Spleen (tissue), 11 donors: ENCODE data around the gene CEP112. TPM values are rescaled to one million over a fixed set of nuclear protein-coding genes. Genes with fewer than 3 reads are reported as not detected.

ENCODE experiments used
- DNase-seq: peaks from one replicate; pipeline ENCODE4 v3.0.0-alpha.2; 2020
- H3K27ac ChIP-seq, 8 donors: fragments of 200-600 bp; sonication (generic) in 7 of 8; 1 replicate in 4 of 8; 2 replicates in 4 of 8; pipeline versions ENCODE4 v1.5.0 to v1.8.0; 2016 to 2021; ENCODE audit warnings: inconsistent platforms in 4 of 8, mild to moderate bottlenecking in 4 of 8, moderate library complexity in 1 of 8
- H3K27me3 ChIP-seq, 7 donors: fragments of 200-600 bp; sonication (generic) in 6 of 7; replicated peaks in 1 of 7; 1 replicate in 4 of 7; 2 replicates in 3 of 7; pipeline versions ENCODE4 v1.5.0 to v1.8.0; 2016 to 2021; ENCODE audit warnings: inconsistent platforms in 3 of 7, mild to moderate bottlenecking in 1 of 7
- H3K36me3 ChIP-seq, 6 donors: fragments of 200-600 bp; sonication (generic) in 5 of 6; 1 replicate in 4 of 6; 2 replicates in 2 of 6; pipeline versions ENCODE4 v1.5.0 to v1.8.0; 2016 to 2021; ENCODE audit warnings: inconsistent platforms in 2 of 6
- H3K4me1 ChIP-seq, 6 donors: fragments of 200-600 bp; sonication (generic) in 5 of 6; 1 replicate in 3 of 6; 2 replicates in 3 of 6; pipeline versions ENCODE4 v1.5.0 to v1.8.0; 2016 to 2021; ENCODE audit warnings: inconsistent platforms in 3 of 6
- H3K4me3 ChIP-seq, 8 donors: fragments of 200-600 bp; sonication (generic) in 7 of 8; 1 replicate in 4 of 8; 2 replicates in 4 of 8; pipeline versions ENCODE4 v1.5.0 to v1.8.0; 2016 to 2021; ENCODE audit warnings: inconsistent platforms in 4 of 8, mild to moderate bottlenecking in 4 of 8, moderate library complexity in 2 of 8
- H3K9me3 ChIP-seq, 8 donors: fragments of 200-600 bp; sonication (generic) in 7 of 8; 1 replicate in 4 of 8; 2 replicates in 4 of 8; pipeline versions ENCODE4 v1.5.0 to v1.8.0; 2016 to 2021; ENCODE audit warnings: inconsistent platforms in 4 of 8
- POLR2A ChIP-seq, 3 donors: fragments of 450-650 bp; IDR thresholded peaks; one replicate each; pipeline ENCODE4 v1.5.1; 2017; ENCODE audit warnings: antibody characterized with exemption in 3 of 3, mild to moderate bottlenecking in 1 of 3
- POLR2AphosphoS5 ChIP-seq, 3 donors: sonication (generic); formaldehyde crosslinking; IDR thresholded peaks; one replicate each; pipeline ENCODE4 v1.5.1; 2017; ENCODE audit warnings: antibody characterized with exemption in 3 of 3
- WGBS, 5 donors: extraction: QIAGEN DNeasy Blood & Tissue Kit in 3 of 5; methylation state at CpG; one replicate each; pipeline versions ENCODE4 v1.1.5 to v1.1.7; 2013 to 2018; 5-methylcytosine and 5-hydroxymethylcytosine counted together
- intact Hi-C: fragments of 100-400 bp; cut with DNase I; formaldehyde crosslinking; loops from one replicate; pipeline ENCODE4 v1.15.0; 2023; ENCODE audit warnings: low total_unique reads
- polyA plus RNA-seq, 3 donors: library from polyadenylated mRNA; stranded (reverse); fragments of 200-250 nt; gene quantifications; one replicate each; pipeline ENCODE4 v1.2.1, GENCODE V29; 2013
- total RNA-seq, 7 donors: library from RNA; depleted of rRNA in 3 of 7; stranded (reverse); fragments of >200 nt in 3 of 7; fragmentation: NEBNext Ultra II Directional in 4 of 7; extraction: Animal tissue kit (Norgen Biotek cat#: 25700) in 4 of 7; gene quantifications; one replicate each; pipeline versions ENCODE4 v1.1.0 to v1.2.1, GENCODE V29; 2016 to 2021
- TF ChIP-seq, protein P1 (sequence below), 11 experiments: fragments of 200-600 bp in 7 of 11; fragments of 450-650 bp in 4 of 11; sonication (generic) in 4 of 11; IDR thresholded peaks in 8 of 11; conservative IDR thresholded peaks in 3 of 11; 1 replicate in 7 of 11; 2 replicates in 4 of 11; pipeline versions ENCODE4 v1.4.0 to v1.8.0; 2016 to 2021; ENCODE audit warnings: antibody characterized with exemption in 11 of 11, inconsistent platforms in 4 of 11, mild to moderate bottlenecking in 1 of 11
- donor health status: healthy with polysubstance abuse.
- donor health status: DM: no; HTN: no; CAD: no; lungs with moderate emphysema.
- donor health status: DM: no; HTN: no; CAD: no.
- donor health status: Bipolar disorder and iron deficiency.
- donor health status: healthy.
- donor health status: DM: no; HTN: no; CAD: no.
- donor health status: DM: yes; HTN: yes; CAD: no.

Gene CEP112
- total and polyA plus RNA-seq, 10 donors: 3.1 to 31.0 (median 16.8) TPM

DNA sequence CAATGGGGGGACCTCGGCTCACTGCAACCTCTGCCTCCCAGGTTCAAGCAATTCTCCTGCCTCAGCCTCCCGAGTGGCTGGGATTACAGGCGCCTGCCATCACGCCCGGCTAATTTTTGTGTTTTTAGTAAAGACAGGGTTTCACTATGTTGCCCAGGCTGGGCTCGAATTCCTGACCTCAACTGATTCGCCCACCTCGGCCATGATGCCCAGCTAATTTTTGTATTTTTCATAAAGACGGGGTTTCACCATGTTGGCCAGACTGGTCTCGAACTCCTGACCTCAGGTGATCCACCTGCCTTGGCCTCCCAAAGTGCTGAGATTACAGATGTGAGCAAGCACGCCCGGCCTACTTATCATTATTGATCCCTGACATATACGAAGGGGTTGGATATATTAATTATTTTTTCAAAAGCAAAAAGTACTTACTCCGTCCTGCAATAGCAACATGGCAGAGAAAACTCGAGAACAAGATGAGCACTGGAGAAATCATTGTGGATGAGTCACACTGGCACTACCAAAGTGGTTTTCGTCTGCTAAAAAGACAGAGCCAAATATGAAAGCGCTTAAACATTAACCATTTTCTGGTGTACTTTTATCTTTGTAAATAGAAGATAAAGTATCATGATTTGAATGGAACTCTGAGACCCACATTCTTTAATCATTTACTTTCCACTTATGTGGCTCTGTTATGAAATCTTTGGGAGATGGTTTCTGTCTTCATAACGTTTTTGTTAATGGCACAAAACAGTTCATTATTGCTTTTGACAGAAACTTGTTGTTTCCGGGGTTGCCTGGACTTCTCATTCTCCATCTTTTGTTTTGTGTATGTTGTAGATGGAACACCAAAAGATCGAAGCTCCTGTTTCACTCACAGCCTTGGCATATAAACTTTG, 37.2 kb upstream of the CEP112 start, which contains the start of gene APOH:
Gene APOH (minus strand): TSS at position 529 of the 896 bp plus-strand sequence. CDS start 36 bp downstream, at position 493.
- DNase-seq: no peak
- Histone ChIP-seq H3K27me3 (peaks cover 0 to 9% (median 0%) of the 10 kb centered on the region in 7 donors), H3K4me1 (no peaks in the 10 kb centered on the region), H3K36me3 (no peaks in the 10 kb centered on the region), H3K27ac (no peak within 1 kb of the TSS), H3K9me3 (no peaks in the 10 kb centered on the region), H3K4me3 (no peak within 1 kb of the TSS)
- intact Hi-C loops: no loop called here
- 85 to 95% (median 92%) methylated on average over 20 of the region's 20 CpGs for WGBS, 5 donors
- TF ChIP-seq POLR2AphosphoS5 (IDR thresholded peaks at IDR 0.05) (no peak), POLR2A (IDR thresholded peaks at IDR 0.05) (no peak)
- TF ChIP-seq, protein P1, sequence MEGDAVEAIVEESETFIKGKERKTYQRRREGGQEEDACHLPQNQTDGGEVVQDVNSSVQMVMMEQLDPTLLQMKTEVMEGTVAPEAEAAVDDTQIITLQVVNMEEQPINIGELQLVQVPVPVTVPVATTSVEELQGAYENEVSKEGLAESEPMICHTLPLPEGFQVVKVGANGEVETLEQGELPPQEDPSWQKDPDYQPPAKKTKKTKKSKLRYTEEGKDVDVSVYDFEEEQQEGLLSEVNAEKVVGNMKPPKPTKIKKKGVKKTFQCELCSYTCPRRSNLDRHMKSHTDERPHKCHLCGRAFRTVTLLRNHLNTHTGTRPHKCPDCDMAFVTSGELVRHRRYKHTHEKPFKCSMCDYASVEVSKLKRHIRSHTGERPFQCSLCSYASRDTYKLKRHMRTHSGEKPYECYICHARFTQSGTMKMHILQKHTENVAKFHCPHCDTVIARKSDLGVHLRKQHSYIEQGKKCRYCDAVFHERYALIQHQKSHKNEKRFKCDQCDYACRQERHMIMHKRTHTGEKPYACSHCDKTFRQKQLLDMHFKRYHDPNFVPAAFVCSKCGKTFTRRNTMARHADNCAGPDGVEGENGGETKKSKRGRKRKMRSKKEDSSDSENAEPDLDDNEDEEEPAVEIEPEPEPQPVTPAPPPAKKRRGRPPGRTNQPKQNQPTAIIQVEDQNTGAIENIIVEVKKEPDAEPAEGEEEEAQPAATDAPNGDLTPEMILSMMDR (IDR thresholded peaks at IDR 0.05 in 8 of 11, conservative IDR thresholded peaks at IDR 0.05 in 3 of 11): no peak

DNA sequence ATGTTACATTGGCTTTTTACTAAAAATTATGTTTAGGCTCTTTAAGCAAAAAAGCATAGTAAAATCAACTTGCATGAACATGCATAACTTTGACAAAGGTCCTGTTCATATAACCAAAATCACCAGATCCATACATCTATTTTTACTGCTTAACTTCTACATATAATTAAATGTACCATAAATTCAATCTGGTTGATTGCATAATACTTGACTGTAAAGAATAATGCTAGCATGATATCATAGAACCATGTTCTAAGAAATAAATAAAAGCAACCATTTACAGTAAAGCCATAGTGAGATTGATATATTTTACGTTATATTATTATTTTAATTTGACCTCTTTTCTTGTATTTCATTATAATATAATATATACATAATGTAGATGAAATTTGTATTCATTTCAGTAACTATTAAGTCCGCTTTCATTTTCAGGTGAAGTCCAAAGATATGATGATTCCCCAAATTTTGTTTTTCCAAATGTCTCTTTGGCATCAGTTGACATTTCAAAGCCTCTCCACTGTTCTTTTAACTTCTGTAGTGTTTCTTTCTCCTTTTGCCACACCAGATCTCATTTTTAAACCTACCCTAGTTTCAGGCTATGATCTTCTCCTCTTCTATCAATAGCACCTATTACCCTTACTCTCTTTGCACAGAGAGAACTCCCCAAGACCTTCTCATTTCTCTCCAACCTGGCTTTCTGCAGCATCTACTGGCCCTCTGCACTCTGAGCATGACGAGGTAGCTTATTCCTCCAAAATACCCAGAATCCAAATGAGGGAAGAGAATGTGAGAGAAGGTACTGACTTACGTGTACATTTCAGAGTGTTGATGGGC, 35.5 kb upstream of the CEP112 start:
- WGBS, 5 donors: 85 to 95% (median 90%) methylated on average over 4 of the region's 4 CpGs
- no peaks in the 10 kb centered on the region for H3K36me3 ChIP-seq
- DNase-seq: no peak
- H3K9me3 ChIP-seq: no peaks in the 10 kb centered on the region
- H3K4me1 ChIP-seq: no peaks in the 10 kb centered on the region
- H3K27ac ChIP-seq: no peak overlapping the region
- intact Hi-C loops: no loop called here
- H3K4me3 ChIP-seq: no peak overlapping the region
- TF ChIP-seq POLR2AphosphoS5 (IDR thresholded peaks at IDR 0.05): no peak
- TF ChIP-seq, protein P1 (IDR thresholded peaks at IDR 0.05 in 8 of 11, conservative IDR thresholded peaks at IDR 0.05 in 3 of 11): no peak
- TF ChIP-seq POLR2A (IDR thresholded peaks at IDR 0.05): no peak
- peaks cover 0 to 9% (median 0%) of the 10 kb centered on the region in 7 donors for H3K27me3 ChIP-seq

DNA sequence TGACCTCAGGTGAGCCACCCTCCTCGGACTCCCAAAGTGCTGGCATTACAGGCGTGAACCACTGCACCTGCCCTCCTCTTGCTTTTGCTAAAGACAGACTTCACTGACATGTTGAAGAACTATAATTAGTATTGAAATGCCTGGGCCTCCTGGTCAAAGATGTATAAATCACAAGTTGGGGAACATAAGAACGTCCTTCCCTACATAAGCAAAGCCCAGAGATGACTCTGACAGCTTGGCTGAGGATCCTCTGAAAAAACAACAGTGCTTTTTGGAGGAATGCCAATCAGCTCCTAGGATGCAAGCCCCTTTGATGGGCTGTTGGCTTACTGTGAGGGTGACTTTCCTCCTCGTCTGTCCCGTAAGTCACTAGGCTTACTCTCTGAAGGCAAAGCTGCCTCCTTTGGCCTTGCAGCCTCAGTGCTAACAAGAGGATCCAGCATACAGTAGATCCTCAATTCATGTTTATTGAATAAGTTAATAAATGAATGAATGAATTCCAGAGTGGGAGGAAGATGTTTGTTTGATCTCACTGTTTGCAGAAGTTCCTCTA, 30.9 kb upstream of the CEP112 start:
- H3K9me3 ChIP-seq: no peaks in the 10 kb centered on the region
- no peaks in the 10 kb centered on the region for H3K36me3 ChIP-seq
- TF ChIP-seq, protein P1 (IDR thresholded peaks at IDR 0.05 in 8 of 11, conservative IDR thresholded peaks at IDR 0.05 in 3 of 11): no peak
- TF ChIP-seq POLR2AphosphoS5 (IDR thresholded peaks at IDR 0.05) (no peak), POLR2A (IDR thresholded peaks at IDR 0.05) (no peak)
- H3K4me3 ChIP-seq: no peak overlapping the region
- 83 to 93% (median 90%) methylated on average over 5 of the region's 5 CpGs for WGBS, 5 donors
- H3K27me3 ChIP-seq: peaks cover 0 to 15% (median 0%) of the 10 kb centered on the region in 7 donors
- no peak for DNase-seq
- intact Hi-C loops: no loop called here
- H3K4me1 ChIP-seq: no peaks in the 10 kb centered on the region
- no peak overlapping the region for H3K27ac ChIP-seq
